GM12874 (cell line): Measurements from ENCODE around the gene SLC25A21.

ENCODE experiments used
- CTCF ChIP-seq: IDR thresholded peaks from 2 replicates; pipeline ENCODE4 v1.5.1; 2011; ENCODE audit warnings: low read depth, mild to moderate bottlenecking, control low read depth, low read length, moderate library complexity; ENCODE audit not compliant: insufficient read depth

SLC25A21 gene

GRCh38 chr14:36845356-36846012 lies 326.9 kb downstream of the SLC25A21 start:
- no peak for TF ChIP-seq CTCF

GRCh38 chr14:36844443-36845195 lies 327.8 kb downstream of the SLC25A21 start:
- no peak for TF ChIP-seq CTCF

GRCh38 chr14:36843410-36843809 lies 329.0 kb downstream of the SLC25A21 start:
- TF ChIP-seq CTCF = no peak

GRCh38 chr14:36835128-36835527 lies 337.3 kb downstream of the SLC25A21 start:
- no peak for TF ChIP-seq CTCF

- TF ChIP-seq CTCF = no peak
These were observed 338.1 kb downstream of the SLC25A21 start for GRCh38 chr14:36834293-36834692.

- no peak for TF ChIP-seq CTCF
These were observed 342.9 kb downstream of the SLC25A21 start for GRCh38 chr14:36829547-36829946.

GRCh38 chr14:36827861-36828260 lies 344.5 kb downstream of the SLC25A21 start:
- no peak for TF ChIP-seq CTCF
